ENCODE results near the gene GUCA2B.

GUCA2B gene

DNA sequence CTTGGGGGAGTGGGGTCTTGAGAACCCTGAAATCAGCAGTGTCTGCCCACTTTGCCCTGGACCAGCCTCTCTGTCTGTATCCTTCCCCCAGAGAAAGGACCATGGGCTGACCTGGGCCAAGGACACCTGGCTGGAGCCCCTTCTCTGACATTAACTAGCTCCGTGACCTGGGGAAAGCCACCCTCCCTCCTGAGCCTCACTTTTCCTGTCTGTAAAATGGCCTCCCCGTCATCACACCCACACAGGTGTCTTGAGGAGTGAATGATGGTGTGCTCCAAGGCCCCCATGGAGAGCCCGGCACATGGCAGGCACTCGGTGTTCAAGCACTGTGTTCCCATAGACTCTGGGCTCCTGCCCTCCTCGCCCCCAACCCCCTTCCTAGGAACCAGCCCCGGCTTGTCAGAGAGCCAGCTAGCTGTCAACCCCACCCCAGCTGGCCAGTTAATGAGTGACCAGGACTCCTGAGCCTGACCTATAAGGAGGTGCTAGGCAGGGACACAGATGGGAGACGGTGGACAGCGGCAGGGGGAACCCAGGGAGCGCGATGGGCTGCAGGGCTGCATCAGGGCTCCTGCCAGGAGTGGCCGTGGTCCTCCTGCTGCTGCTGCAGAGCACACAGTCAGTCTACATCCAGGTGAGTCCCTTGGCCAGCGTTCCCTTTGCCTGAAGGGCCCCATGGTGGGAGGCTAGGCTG, at the start of gene GUCA2B:
GUCA2B (plus strand) TSS at position 504 of the 694 bp plus-strand sequence; CDS start at position 545, 41 bp downstream.
- no peak for TF ChIP-seq GATA2 (IDR thresholded peaks at IDR 0.05; ENCODE audit: low read depth, low read length)
- TF ChIP-seq GATA3 (IDR thresholded peaks at IDR 0.05; ENCODE audit: low read depth, low read length) = no peak

DNA sequence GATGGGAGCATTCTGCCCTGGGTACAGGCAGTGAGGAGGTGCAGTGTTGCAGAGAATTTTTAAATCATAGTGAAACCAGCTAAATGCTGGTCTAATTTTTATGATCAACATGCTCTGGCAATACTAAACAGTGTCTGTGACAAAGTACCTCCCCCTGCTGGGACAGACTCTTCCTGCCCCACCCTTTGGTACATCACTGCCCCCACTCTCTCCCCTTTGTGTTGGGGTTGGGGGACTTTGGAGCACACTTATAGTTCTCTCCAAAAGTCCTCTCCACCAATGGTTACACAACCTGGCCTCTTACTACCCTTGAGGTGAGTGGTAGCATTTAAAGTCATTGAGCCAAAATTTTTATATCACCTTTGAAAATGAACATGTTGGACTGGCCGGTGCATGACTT, 48.2 kb upstream of the GUCA2B start:
- TF ChIP-seq GATA2 (IDR thresholded peaks at IDR 0.05; ENCODE audit: low read depth, low read length) (no peak), GATA3 (IDR thresholded peaks at IDR 0.05; ENCODE audit: low read depth, low read length) (no peak)

DNA sequence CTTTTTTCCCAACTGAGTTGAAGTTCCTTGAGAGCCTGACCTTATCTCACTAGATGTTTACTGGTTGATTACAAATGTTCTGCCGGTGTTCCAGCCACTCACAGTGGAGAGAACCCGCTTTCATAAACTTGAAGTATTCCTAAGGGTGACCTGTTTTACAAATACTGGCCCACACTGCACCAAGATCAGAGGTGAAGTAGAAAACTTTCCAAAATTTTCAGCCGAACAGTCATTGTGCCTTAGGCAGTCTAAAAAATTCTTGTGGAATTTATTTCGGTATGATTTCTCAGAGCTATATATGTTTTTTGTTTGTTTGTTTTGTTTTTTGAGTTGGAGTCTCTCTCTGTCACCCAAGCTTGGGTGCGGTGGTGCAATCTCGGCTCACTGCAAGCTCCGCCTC, 44.9 kb upstream of the GUCA2B start:
- no peak for TF ChIP-seq GATA3 (IDR thresholded peaks at IDR 0.05; ENCODE audit: low read depth, low read length)
- TF ChIP-seq GATA2 (IDR thresholded peaks at IDR 0.05; ENCODE audit: low read depth, low read length) = no peak

DNA sequence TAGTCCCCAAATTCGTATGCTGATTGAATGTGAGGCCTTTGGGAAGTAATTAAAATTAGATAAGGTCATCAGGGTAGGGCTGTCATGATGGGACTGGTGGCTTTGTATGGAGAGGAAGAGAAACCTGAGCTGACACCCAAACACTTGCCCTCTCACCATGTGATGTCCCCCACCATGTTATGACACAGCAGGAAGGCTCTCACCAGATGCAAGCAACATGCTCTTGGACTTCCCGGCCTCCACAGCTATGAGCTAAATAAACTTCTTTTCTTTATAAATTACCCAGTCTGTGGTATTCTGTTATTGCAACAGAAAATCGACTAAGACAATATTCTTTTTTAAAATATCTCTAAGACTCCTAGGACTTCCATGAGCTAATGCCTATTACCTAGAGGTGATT, 43.6 kb upstream of the GUCA2B start:
- TF ChIP-seq GATA3 (IDR thresholded peaks at IDR 0.05; ENCODE audit: low read depth, low read length) = no peak
- no peak for TF ChIP-seq GATA2 (IDR thresholded peaks at IDR 0.05; ENCODE audit: low read depth, low read length)

DNA sequence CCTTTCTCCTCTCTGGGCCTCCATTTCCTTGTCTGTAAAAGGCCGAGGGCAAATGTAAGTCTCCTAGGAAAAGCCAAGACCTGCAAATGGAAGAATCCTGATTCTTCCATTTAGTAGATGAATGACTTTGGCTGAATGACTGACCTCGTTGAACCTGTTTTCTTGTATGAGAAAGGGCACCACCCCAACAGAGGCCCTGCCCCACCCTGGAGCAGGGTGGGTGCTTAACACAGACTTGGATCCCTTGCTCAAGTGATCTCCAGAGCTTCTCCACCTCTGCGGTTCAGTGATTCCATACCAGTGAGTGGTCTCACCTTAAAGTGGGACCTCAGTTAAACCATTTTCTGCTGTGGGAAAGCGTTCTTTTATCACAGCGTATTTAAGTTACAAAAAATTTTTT, 39.0 kb upstream of the GUCA2B start:
- TF ChIP-seq GATA3 (IDR thresholded peaks at IDR 0.05; ENCODE audit: low read depth, low read length) = no peak
- no peak for TF ChIP-seq GATA2 (IDR thresholded peaks at IDR 0.05; ENCODE audit: low read depth, low read length)

DNA sequence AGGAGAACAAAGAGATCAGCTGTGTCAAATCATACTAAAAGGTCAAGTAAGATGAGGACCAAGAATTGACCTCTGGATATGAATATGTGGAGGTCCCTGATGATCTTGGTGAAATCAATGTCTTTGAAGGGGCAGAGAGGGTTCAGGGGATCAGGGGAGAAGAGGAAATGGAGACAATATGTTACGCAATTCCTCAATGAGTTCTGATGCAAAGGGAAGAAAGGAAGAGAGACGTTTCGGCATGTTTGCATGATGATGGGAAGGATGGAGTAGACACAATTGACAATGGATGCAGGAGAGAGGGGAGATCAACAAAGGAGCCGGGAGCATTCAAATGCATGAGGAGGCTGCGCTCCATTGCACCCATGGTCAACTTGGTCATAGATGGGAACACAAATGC, 36.0 kb upstream of the GUCA2B start:
- TF ChIP-seq GATA3 (IDR thresholded peaks at IDR 0.05; ENCODE audit: low read depth, low read length) (no peak), GATA2 (IDR thresholded peaks at IDR 0.05; ENCODE audit: low read depth, low read length) (no peak)

DNA sequence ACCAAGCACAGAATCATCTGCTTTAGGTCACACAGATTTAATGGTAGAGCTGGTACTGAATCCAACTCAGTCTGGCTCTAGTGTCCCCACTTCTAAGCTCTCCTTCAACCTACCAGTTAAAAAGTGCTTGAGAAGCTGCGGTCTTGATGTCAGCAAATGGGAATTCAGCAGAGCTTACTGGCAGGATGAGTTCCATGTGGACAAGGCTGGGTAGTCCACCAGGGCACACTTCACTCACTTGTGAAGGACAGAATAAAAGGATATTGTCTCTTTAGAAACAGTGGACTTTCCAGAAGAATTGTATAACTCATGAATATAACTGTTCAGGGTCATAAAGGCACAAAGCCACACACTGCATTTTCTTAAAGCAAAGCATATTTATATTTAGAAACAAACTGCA, 35.1 kb upstream of the GUCA2B start:
- no peak for TF ChIP-seq GATA2 (IDR thresholded peaks at IDR 0.05; ENCODE audit: low read depth, low read length)
- no peak for TF ChIP-seq GATA3 (IDR thresholded peaks at IDR 0.05; ENCODE audit: low read depth, low read length)

DNA sequence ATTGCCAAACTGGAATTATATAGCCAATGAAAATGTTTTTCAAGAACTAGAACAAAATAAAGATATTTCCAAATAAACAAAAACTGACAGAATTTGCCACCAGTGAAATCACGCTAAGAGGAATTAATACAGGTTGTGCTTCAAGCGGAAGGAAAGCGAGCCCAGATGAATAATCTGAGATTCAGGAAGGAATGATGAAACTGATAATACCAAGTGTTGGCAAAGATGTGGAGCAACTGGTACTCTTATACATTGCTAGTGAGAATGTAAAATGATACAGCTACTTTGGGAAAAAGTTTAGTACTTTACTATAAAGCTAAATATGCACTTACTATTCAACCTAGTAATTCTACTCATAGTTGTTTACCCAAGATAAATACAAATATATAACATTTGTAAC, 30.8 kb upstream of the GUCA2B start:
- no peak for TF ChIP-seq GATA2 (IDR thresholded peaks at IDR 0.05; ENCODE audit: low read depth, low read length)
- no peak for TF ChIP-seq GATA3 (IDR thresholded peaks at IDR 0.05; ENCODE audit: low read depth, low read length)

DNA sequence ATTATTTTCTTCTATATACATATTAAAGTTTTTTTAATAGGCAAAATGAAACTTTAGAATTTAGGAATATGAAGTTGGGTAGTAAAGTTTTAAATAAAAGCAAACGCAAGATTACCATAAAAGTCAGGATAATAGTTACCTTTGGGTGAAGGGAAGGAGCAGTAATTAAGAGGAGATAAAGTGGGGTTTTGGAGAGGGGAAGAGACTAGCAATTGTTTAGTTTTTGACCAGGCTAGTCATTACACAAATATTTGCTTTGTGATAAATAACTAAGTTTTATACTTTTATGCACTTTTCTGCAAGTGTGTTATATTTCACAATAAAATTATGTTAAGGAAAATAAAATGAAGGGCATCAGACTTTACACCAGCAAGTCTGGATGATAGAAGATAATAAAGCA, 27.7 kb upstream of the GUCA2B start:
- no peak for TF ChIP-seq GATA2 (IDR thresholded peaks at IDR 0.05; ENCODE audit: low read depth, low read length)

DNA sequence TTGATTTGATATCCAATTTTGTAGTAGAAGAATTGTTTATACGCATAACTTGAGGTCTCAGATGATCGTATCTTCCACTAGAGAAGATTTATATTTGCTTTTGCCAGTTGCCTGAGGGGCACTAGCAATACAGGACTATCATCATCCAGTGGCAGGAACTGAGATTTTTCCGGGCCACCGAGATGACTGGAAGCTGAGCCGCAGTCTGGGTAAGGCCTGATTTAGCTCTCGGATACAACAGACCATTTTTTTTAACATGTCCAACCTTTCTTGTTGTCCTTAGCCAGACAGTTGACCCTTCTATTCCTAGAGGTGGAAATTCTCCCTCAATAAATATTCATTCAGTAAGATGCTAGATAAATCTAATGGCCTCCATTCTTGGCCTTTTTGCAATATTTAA, 25.4 kb upstream of the GUCA2B start:
- TF ChIP-seq GATA3 (IDR thresholded peaks at IDR 0.05; ENCODE audit: low read depth, low read length) = no peak
- no peak for TF ChIP-seq GATA2 (IDR thresholded peaks at IDR 0.05; ENCODE audit: low read depth, low read length)

DNA sequence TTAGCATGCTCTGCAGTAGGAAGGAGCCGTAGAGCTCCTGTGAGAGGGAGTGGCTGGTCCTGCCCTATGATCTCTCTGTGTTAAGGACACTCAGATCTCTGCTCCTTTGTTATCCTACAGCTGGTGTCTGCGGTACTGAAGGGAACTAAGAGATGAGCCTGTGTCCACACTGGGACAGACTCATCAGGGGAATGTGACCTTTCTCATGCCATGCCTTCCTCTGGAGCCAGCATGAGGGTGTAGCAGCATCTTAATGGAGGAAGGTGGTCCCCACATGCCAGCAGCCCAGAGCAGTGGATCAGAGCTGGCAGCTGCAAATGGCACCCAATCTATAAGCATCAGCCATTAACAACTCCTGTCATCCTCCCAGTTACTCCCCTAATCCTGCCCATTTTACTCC, 24.7 kb upstream of the GUCA2B start:
- TF ChIP-seq GATA2 (IDR thresholded peaks at IDR 0.05; ENCODE audit: low read depth, low read length) = no peak
- no peak for TF ChIP-seq GATA3 (IDR thresholded peaks at IDR 0.05; ENCODE audit: low read depth, low read length)

DNA sequence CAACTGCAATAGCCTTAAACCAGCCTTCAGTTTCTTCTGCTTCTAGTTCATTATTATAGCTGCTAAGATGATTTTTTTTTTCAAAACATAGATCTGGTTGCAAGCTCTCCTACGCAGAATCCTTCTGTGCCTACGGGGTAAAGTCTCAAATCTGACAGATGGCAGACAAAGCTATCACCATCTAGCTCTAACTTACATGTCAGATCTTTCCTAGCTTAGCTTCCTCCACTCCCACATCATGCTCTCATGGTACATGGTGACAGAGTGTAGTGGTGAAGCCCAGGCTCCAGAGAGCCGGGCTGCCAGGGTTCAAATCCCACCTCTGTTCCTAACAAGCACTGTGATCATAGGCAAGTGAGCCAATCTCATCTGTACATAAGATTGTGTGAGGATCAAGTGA, 24.2 kb upstream of the GUCA2B start:
- no peak for TF ChIP-seq GATA2 (IDR thresholded peaks at IDR 0.05; ENCODE audit: low read depth, low read length)
- TF ChIP-seq GATA3 (IDR thresholded peaks at IDR 0.05; ENCODE audit: low read depth, low read length) = no peak

DNA sequence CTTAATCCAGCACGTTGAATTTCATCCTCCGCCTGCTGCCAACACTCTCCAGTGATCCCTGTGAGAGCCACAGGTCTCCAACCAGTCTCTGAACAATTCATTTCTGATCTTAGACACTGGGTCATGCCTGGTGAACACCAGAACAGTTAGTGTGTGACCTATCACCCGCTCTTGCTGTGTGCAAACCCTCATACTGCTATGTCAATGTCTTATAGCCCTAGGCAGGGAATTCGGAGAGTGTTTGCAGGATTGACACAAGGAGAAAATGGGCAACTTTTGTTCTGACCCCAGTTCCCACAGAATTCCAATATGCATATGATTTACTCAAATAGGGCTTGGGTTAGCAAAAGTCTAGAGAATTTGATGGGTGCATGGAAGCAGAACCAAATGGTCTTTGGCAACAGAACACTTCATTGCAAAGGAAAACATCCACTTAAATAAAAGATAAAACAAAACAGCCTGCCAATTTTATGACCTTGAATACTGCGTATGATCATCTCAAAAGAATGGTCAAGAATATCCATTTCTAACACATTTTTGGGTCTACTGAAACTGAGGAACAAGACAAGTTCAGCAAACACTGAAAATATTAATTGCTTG, 23.0 kb upstream of the GUCA2B start:
- no peak for TF ChIP-seq GATA3 (IDR thresholded peaks at IDR 0.05; ENCODE audit: low read depth, low read length)
- TF ChIP-seq GATA2 (IDR thresholded peaks at IDR 0.05; ENCODE audit: low read depth, low read length) = no peak

DNA sequence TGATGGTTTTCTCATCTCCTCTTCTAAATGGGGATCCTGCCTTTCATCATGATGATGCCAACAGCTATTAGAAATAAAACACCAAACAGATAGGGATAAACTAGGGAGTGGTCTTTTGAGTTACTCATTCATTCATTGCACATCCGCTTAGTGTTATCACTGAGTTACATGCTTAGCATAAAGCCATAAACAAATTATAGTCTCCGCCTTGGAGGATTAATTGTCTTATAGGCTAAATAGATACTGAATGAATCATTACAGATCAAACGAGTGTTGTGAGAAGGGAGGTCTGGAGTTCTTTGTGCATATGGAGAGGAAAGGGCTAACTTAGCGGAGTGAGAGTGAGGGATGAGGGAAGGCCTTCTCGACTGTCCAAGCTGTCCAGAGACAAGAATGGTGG, 19.8 kb upstream of the GUCA2B start:
- TF ChIP-seq GATA3 (IDR thresholded peaks at IDR 0.05; ENCODE audit: low read depth, low read length) (no peak), GATA2 (IDR thresholded peaks at IDR 0.05; ENCODE audit: low read depth, low read length) (no peak)

DNA sequence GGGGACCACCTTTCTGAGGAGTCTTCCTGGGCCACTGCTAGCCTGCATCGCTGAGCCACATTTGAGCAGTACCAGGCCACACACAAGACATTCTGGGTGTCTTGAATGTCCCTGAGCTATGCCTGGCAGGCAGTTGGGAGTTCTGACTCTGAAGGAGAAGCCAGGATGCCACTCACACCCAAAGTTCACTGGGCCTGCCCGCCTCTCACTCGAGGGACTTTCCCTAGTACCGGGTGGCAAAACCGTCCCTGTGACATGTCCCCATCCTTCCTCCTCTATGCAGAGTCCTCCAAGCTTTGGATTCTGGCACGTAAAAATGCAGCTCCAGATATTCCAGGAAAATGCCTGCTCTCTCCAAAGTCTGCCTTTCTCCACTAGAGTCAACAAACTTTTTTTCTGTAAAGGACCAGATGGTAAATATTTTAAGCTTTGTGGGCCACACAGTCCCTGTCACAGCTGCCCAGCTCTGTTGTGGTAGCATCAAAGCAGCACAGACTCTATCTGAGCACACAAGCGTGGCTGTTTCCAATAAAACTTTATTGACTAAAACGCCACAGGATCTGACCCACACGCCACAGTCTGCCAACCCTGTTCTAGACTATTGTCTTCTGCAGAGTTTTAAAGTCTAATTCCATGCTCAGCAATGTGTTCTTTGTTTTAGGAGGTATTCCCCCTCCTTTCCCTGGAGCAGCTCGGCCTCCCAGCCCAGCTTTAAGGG, 19.2 kb upstream of the GUCA2B start:
- no peak for TF ChIP-seq GATA2 (IDR thresholded peaks at IDR 0.05; ENCODE audit: low read depth, low read length)
- TF ChIP-seq GATA3 (IDR thresholded peaks at IDR 0.05; ENCODE audit: low read depth, low read length) = no peak
